ENCODE results near the gene TRIP13.
"Not testable (repeated sequence)": the region's sequence is repeated elsewhere in the genome, so short reads cannot be mapped to it uniquely, and the experiment has no call there.

DNA sequence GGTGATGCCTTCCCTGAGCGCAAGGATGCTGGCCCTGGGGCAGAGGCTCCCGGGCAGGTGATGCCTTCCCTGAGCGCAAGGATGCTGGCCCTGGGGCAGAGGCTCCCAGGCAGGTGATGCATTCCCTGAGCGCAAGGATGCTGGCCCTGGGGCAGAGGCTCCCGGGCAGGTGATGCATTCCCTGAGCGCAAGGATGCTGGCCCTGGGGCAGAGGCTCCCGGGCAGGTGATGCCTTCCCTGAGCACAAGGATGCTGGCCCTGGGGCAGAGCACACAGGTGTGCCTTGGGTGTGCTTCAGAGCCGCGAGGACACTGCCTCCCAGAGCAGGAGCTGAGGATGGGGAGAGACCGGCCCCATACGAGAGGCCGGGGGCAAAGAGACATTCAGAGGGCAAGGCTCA is 22.7 kb downstream of the TRIP13 start:
- TF ChIP-seq, protein P1, sequence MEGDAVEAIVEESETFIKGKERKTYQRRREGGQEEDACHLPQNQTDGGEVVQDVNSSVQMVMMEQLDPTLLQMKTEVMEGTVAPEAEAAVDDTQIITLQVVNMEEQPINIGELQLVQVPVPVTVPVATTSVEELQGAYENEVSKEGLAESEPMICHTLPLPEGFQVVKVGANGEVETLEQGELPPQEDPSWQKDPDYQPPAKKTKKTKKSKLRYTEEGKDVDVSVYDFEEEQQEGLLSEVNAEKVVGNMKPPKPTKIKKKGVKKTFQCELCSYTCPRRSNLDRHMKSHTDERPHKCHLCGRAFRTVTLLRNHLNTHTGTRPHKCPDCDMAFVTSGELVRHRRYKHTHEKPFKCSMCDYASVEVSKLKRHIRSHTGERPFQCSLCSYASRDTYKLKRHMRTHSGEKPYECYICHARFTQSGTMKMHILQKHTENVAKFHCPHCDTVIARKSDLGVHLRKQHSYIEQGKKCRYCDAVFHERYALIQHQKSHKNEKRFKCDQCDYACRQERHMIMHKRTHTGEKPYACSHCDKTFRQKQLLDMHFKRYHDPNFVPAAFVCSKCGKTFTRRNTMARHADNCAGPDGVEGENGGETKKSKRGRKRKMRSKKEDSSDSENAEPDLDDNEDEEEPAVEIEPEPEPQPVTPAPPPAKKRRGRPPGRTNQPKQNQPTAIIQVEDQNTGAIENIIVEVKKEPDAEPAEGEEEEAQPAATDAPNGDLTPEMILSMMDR (conservative IDR thresholded peaks at IDR 0.05): not testable (repeated sequence)
- TF ChIP-seq ZFX (IDR thresholded peaks at IDR 0.05): not testable (repeated sequence)
